Measurements from ENCODE around the gene CCR5AS.

The CCR5AS gene

GRCh38 chr3:46358466-46358865 is 48.4 kb downstream of the CCR5AS start:
- no peaks in the 10 kb centered on the region for H3K36me3 Mint-ChIP-seq (ENCODE audit: insufficient read depth in 1 of 3, low read depth in 3 of 3)
- Histone ChIP-seq H2BK120ac (ENCODE audit: low read depth, low read length, poor library complexity, severe bottlenecking) (no peak overlapping the region), H2BK5ac (ENCODE audit: insufficient read length, low read length) (no peak overlapping the region), H3K18ac (ENCODE audit: insufficient read length, low read depth, low read length) (no peak overlapping the region), H3K4me2 (ENCODE audit: insufficient read depth, insufficient read length, low read length) (no peak overlapping the region), H3T11ph (ENCODE audit: low read length) (no peak overlapping the region), H3K4me1 (ENCODE audit: insufficient read depth, low read length) (no peaks in the 10 kb centered on the region), H3K27ac (ENCODE audit: insufficient read length, low read depth, low read length) (no peak overlapping the region), H4K5ac (ENCODE audit: insufficient read length, low read depth, low read length) (no peak overlapping the region), H4K8ac (replicated peaks; ENCODE audit: insufficient read length, low read depth, low read length) (no peak overlapping the region), H3K9ac (ENCODE audit: extremely low read depth, insufficient read length, low read length) (no peak overlapping the region), H4K20me1 (ENCODE audit: control insufficient read depth, insufficient read depth, insufficient read length) (no peaks in the 10 kb centered on the region), H3K79me2 (ENCODE audit: insufficient read depth, low read length) (no peaks in the 10 kb centered on the region), H3K56ac (ENCODE audit: insufficient read length, low read depth, low read length) (no peak overlapping the region), H2BK12ac (ENCODE audit: insufficient read length, low read depth, low read length) (no peak overlapping the region), H2AFZ (ENCODE audit: low read length) (no peak overlapping the region), H3K27me3 (ENCODE audit: insufficient read depth, low read length) (no peaks in the 10 kb centered on the region), H4K91ac (ENCODE audit: insufficient read length, low read depth, low read length) (no peak overlapping the region), H3K23me2 (ENCODE audit: insufficient read length, low read depth, low read length, poor library complexity, severe bottlenecking) (no peaks in the 10 kb centered on the region), H2BK20ac (ENCODE audit: low read depth, low read length, poor library complexity, severe bottlenecking) (no peak overlapping the region), H3K9me3 (ENCODE audit: control insufficient read depth, low read depth, low read length) (no peaks in the 10 kb centered on the region), H2BK15ac (ENCODE audit: low read depth, low read length) (no peak overlapping the region), H3K4ac (ENCODE audit: low read depth, low read length) (no peak overlapping the region), H3K79me1 (ENCODE audit: insufficient read depth, low read depth, low read length, poor library complexity, severe bottlenecking) (no peaks in the 10 kb centered on the region), H3K14ac (ENCODE audit: insufficient read depth, low read length) (no peak overlapping the region), H3K23ac (ENCODE audit: insufficient read length, low read depth, low read length) (no peak overlapping the region), H2AK5ac (ENCODE audit: insufficient read length, low read length) (no peak overlapping the region)
- TF ChIP-seq, protein P1, sequence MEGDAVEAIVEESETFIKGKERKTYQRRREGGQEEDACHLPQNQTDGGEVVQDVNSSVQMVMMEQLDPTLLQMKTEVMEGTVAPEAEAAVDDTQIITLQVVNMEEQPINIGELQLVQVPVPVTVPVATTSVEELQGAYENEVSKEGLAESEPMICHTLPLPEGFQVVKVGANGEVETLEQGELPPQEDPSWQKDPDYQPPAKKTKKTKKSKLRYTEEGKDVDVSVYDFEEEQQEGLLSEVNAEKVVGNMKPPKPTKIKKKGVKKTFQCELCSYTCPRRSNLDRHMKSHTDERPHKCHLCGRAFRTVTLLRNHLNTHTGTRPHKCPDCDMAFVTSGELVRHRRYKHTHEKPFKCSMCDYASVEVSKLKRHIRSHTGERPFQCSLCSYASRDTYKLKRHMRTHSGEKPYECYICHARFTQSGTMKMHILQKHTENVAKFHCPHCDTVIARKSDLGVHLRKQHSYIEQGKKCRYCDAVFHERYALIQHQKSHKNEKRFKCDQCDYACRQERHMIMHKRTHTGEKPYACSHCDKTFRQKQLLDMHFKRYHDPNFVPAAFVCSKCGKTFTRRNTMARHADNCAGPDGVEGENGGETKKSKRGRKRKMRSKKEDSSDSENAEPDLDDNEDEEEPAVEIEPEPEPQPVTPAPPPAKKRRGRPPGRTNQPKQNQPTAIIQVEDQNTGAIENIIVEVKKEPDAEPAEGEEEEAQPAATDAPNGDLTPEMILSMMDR (conservative IDR thresholded peaks at IDR 0.05) = no peak
- H3K27ac Mint-ChIP-seq = no peak overlapping the region
- H3K27me3 Mint-ChIP-seq (ENCODE audit: low read depth) = peaks cover 25% of the 10 kb centered on the region
- no peaks in the 10 kb centered on the region for H3K4me1 Mint-ChIP-seq
- DNase-seq = no peak
- no CpG with 5 or more reads among the region's 6 CpGs for WGBS (ENCODE audit: extremely low coverage, insufficient read length, low lambda C conversion rate)
- no peak overlapping the region for H3K4me3 Mint-ChIP-seq
- no peaks in the 10 kb centered on the region for H3K9me3 Mint-ChIP-seq
